GM21528 (cell line): ENCODE data around the gene MINDY4.

Source experiments
- ATAC-seq: cut with Tn5 transposase; IDR thresholded peaks from one replicate; pipeline ENCODE4 v1.9.1; 2021; ENCODE audit warnings: mild to moderate bottlenecking, moderate library complexity; ENCODE audit not compliant: unreplicated experiment, low FRiP score

MINDY4 gene

DNA sequence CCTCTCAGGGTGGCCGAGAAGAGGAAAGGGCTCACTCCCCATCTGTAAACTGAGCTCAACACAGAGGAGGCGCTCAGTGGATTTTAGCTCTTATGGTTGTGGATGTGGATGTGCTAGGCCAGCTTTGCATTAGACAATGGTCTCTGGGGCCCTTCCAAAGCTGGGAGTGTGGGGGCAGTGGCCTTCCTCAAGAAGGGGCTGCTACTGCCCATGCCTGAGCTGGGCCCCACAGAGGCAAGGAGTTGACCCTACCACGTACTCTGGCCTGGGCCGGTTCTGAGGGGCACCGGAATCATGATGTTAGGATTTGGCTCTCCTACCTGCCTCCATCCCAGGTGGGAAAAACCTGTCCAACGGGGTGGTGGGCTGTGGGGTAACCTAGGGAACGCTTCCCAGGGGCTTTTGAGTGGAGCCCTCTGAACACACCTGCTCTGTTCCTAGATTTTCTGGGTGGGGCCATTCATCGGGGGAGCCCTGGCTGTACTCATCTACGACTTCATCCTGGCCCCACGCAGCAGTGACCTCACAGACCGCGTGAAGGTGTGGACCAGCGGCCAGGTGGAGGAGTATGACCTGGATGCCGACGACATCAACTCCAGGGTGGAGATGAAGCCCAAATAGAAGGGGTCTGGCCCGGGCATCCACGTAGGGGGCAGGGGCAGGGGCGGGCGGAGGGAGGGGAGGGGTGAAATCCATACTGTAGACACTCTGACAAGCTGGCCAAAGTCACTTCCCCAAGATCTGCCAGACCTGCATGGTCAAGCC lies 152.0 kb downstream of the MINDY4 start:
- no peak for ATAC-seq

DNA sequence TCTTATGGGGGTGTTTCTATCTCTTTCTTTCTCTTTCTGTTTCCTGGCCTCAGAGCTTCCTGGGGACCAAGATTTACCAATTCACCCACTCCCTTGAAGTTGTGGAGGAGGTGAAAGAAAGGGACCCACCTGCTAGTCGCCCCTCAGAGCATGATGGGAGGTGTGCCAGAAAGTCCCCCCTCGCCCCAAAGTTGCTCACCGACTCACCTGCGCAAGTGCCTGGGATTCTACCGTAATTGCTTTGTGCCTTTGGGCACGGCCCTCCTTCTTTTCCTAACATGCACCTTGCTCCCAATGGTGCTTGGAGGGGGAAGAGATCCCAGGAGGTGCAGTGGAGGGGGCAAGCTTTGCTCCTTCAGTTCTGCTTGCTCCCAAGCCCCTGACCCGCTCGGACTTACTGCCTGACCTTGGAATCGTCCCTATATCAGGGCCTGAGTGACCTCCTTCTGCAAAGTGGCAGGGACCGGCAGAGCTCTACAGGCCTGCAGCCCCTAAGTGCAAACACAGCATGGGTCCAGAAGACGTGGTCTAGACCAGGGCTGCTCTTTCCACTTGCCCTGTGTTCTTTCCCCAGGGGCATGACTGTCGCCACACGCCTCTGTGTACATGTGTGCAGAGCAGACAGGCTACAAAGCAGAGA lies 152.7 kb downstream of the MINDY4 start:
- ATAC-seq, result no peak

DNA sequence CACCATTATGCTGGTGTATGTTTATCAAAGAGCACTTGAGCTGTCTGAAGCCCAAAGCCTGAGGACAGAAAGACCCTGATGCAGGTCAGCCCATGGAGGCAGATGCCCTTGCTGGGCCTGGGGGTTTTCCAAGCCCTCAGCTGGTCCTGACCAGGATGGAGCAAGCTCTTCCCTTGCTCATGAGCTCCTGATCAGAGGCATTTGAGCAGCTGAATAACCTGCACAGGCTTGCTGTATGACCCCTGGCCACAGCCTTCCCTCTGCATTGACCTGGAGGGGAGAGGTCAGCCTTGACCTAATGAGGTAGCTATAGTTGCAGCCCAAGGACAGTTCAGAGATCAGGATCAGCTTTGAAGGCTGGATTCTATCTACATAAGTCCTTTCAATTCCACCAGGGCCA lies 153.4 kb downstream of the MINDY4 start:
- no peak for ATAC-seq

DNA sequence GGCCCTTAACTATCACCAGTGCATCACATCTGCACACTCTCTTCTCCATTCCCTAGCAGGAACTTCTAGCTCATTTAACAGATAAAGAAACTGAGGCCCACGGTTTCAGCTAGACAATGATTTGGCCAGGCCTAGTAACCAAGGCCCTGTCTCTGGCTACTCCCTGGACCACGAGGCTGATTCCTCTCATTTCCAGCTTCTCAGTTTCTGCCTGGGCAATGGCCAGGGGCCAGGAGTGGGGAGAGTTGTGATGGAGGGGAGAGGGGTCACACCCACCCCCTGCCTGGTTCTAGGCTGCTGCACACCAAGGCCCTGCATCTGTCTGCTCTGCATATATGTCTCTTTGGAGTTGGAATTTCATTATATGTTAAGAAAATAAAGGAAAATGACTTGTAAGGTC lies 153.9 kb downstream of the MINDY4 start:
- no peak for ATAC-seq

DNA sequence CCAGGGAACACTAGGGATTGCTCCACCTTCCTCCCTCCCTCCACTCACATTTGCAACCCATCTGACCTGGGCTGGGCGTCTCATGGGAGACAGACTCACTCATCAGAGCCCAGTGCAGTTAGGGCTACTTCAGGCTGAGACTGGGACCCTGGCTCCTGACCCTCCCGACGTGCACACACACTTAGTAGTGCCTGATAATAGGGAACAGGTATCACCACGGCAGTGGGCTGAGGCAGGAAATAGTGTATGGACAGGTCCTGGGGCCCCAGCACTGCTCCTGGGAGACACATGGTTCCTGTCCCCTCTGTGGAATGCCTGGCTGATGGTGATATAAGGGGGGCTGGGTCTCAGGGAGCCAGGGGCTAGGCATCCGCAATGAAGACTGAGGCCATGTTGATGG lies 154.7 kb downstream of the MINDY4 start:
- no peak for ATAC-seq

DNA sequence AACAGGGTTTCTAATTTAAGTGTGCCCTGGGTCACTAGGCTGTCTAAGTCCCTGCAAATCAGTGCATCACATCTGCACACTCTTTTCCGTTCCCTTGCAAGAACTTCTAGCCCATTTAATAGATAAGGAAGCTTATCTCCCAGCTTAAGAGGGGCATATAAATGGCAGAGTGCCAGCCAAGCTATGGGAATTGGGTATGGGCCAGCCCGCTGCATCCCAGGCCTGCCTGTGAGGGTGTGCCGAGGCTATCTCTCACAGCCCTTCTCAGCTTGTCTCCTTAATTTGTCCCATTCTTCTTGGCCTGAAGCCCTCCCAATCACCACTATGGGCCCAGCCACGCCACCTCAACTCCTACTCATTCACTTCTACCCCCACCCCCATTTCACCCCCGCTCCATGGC lies 155.1 kb downstream of the MINDY4 start:
- ATAC-seq, result no peak

DNA sequence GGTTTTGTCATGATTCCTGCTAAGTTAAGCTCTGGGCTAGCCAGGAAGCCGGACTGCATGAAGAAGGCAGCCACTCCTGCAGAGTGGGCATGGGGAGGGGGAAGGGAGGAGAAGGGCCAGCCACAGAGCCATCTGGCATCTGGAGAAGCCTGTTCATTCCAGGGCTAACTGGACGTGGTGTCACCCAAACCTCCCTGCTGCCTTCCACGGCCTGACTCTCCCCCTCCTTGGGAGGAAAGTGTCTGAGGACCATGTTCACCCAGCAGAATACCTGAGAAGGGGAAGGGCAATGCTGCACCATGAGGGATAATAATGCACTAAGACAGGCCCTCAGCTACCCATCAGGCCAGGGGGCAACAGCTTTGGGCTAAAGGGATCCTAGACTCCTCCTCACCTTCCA lies 155.8 kb downstream of the MINDY4 start:
- no peak for ATAC-seq

DNA sequence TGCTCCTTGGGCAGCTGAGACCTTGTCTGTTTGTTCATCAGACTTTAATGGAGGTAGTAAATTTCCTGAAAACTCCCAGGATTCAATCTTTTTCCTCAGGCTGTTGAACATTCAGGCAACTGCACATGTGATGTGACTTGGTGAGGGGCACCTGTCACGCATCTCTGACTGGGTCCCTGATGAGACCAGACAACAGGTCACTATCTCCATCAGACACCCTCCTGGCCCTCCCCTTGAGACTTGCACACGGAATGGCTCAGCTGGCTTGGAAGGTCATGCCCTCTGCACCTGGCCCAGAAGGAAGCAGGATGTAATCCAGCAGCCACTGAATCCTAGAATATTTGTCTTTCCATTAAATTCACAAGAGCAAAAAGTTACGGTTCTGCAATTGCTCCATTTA lies 156.3 kb downstream of the MINDY4 start:
- ATAC-seq, result no peak

DNA sequence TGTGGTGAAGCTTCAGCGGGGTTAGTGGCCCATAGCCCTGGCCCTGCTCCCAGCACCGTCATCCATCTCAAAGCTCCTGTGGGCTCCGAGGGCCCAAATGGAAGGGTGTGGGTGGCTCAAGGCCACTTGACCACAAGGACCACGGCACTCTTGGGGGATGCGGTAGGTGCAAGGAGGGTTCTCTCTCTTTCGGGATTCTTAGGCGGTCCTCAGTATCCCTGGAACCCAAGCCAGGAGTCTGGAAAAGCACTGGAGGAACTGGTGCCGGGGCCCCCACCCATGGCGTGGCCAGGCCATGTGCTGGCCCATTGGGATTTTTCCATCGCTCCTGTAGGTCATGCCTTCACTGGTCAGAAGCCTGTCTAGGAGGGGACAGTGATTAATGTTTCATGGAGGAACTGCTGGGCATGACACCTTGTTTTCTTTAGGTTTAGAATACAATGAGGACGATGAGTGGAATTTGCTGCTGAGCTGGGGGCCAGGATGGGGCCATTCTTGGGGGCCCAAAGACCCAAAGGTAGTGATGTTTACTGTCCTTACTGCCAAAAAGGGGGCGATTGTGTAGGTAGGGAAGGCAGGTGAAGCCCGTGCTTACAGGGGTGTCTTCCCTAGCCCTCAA lies 157.1 kb downstream of the MINDY4 start:
- no peak for ATAC-seq

DNA sequence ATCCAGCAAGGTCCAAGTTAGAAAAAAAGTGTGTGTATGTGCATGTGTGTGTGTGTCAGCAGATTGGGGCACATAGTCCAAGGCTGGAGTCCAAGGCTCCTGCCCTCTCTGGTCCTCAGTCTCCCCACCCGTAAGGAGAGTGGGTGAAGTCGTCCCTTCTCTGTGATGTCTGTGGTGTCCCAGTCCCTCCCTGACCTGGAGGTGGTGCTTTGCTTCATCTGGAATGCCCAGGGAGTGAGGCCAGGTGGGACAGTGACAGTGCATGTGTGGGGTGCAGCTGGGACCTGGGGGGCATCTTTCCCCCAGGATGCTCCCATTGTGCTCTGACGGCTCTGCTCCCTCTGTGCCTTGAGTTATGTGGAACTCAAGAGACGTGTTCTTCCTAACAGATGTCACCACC lies 158.5 kb downstream of the MINDY4 start:
- ATAC-seq, result no peak

DNA sequence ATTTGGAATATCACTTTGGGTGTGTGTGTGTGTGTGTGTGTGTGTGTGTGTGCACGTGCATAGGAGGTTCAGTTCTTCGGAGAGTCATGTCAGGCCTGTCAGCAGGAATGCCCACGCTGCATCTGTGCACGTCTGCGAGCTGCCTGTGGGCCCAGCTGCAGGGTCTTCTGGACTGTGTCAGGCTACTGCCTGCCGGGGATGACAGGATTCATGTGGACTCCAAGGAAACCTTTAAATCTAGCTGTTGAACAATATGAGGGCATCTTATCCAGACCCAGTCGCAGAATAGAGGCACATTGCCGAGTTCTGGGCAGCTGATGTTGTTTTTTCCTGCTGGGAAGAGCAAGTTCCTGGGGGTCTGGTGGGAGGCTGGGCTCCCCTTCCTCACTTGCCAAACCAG lies 159.4 kb downstream of the MINDY4 start:
- ATAC-seq, result no peak

DNA sequence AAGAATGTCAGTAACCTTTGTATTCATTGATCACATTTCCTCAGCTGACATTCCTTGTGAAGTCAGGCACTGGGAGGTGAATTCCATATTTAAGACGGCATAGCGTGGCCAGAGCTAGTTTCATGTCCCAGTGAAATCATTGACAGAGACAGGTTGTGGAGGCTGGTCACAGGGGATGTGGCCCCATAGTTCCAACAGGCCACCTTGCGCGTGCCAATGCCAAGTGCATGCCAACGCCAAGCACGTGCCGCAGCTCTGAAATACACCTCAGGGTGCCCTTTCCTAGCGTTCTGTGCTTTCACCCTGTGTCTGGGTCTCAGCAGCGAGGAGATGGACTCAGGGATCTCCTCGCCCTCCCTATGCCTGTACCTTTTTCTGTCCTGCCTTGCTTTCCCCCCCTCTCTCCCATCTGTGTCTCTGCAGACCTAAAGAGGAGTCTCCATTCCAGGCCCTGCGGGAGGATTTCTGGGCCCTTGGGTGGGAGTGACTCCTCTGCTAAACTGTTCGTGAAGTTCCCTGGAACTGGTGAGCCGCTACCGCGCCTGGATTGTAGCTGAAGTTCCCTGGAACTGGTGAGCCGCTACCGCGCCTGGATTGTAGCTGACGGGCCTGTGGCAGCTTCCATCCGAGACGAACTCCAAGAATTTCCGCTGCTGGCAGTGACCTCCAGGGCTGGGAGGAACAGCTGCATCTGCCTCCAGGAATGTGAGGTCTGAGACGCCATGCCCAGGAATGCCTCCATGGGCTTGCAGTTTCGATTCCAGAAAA lies 160.1 kb downstream of the MINDY4 start:
- ATAC-seq, result no peak

DNA sequence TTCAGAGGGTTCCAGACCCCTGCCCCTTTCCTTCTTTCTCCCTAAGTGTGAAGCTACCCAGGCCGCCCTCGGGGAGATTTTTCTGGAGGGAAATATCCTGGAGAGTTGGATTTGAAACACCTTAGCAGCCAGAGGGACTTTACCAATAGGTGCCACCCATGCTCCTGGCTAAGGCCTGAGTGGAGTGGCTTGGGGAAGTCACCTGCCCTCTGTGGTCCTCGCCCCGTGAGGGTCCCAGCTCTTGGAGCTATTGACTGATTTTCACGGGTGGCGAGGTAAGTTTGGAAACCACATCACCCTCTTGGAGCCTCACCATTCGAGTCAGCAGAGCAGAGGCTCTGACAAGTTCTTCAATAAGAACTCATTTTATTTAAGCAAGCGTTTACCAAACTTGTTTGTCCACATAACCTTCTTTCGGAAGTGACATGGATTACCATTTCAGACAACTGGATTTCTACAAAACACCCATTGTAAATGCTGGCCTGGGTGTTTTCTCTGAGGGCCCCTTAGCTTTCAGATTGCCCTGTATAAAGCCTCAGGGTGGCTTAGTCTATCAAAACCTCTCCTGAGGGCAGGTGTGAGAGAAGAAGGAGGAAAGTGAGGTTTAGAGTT lies 160.8 kb downstream of the MINDY4 start:
- no peak for ATAC-seq

DNA sequence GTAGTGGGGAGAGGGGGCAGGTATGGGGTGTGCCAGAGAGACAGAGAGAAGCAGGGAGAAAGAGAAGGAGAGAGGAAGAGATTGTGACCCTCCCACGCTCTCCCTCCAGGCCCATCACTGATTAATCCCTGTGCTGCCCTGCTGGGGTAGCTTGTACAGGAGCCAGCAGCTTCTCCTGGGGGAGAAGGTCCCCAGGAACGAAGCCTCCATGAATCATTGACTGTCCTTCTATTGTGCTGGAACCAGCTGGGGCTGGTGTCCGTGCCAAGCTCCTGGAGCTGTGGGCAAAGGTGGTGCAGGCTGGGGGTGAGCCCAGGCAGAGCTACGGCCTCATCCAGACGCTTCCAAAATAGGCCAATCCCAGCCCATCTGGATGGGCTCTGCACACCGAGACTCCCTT lies 161.3 kb downstream of the MINDY4 start:
- no peak for ATAC-seq

DNA sequence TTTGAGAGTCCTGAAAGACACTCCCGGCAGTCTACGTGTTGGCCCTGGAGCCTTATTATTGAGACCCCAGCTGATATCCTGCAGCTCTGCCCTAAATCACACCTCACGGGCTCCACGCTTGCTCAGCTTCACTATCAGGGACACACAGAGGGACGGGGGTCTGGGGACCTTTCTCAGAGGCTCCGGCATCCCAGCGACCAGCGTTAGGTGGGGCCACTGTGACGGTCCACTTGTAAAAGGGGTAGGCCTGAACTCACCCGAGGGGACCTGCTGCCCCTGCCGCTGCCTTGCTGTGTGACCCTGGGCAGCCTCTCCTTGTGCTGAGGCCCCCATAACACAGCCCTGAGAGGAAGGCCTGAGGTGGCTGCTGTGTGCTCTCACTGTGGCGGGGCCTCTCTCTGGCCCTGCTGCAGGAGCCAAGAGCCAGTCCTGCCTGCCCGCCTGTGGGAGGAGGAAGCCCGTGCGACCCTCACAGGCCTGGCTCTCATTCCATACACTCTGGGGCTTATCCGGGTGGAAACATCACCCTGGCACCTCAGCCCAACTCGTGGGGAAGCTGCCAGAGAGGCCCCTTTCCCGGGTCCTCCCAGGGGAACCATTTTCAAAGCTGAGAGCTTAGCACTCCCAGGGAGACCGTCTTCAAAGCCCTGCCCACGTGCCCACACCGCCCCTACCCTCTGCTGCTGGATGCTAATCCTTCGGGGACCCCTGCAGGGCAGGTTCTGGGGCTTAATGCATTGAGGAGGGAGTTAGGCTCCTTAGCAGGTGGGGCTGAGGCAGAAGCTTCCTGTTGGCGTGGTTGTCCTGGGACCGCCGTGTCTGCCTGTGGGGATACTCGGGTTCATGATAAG lies 162.1 kb downstream of the MINDY4 start:
- ATAC-seq, result no peak

DNA sequence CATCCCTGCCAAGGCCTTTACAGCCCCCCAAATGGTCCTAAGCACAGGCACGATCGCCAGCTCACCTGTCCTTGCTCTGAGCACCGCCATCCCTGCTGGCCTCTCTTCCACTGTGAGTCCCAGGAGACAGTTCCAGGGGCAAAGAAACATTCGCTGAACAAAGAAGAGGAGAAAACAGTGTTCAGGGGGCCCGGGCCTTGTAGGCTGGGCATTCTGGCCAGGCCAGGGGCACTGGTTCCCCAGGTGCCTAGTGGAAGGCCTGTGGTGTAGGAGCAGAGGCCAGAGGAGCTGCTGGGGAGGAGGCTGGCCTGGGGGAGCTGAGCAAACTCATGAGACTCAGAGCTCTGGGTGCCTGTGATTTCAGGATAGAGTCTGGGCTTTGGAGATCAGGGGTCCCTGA lies 163.0 kb downstream of the MINDY4 start:
- ATAC-seq, result no peak

DNA sequence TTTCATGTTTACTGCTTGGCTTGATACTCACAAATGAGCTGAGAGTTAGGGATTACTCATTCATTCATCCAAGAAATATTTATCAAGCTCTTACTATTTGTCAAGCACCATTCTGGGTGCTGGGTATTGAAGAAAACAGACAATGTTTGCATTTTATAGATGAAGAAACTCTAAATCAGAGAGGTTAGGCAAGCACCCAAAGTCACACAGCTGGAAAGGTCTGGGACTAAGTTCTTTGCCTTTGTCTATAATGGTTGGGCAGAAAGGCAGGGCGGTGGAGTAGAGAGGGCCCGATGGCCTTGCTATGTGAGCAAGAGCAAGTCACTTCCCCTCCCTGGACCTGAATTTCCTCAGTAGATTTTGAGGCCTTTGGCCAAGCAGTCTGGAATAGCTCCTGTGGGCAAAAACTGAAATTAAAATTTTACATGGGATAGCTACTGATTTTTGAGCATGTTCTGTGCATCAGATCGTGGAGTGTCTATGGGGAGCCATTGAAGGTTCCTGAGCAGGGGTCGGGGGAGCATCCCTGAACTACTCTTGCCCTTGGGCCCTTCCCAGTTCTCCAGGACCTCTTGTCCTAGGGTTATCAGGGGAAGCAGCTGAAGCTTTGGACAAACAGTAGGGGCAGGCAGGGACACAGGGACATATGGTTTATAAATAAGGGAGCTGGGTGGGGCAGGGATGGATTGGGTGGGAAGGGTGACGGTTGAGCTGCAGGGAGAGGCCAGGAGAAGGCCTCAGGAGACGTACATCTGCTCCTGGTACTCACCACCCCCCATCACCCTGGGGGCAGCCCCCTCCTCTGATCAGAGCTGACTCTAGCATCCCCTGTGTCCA lies 163.7 kb downstream of the MINDY4 start:
- ATAC-seq, result no peak

DNA sequence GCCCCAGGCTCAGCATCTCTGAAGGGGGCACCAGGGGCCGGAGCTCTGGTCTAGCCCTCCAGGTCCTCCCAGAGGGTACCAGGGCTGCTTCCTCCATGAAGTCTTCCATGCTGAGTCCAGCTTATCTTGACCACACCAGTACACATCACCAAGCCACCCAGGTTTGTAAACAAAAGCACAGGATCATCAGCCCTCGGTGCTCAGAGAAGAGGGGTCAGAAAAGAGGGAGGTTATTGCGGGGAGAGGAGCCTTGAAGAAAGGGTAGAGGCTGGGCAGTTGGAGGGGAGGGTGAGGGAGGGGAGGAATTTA lies 164.3 kb downstream of the MINDY4 start:
- ATAC-seq, result no peak

DNA sequence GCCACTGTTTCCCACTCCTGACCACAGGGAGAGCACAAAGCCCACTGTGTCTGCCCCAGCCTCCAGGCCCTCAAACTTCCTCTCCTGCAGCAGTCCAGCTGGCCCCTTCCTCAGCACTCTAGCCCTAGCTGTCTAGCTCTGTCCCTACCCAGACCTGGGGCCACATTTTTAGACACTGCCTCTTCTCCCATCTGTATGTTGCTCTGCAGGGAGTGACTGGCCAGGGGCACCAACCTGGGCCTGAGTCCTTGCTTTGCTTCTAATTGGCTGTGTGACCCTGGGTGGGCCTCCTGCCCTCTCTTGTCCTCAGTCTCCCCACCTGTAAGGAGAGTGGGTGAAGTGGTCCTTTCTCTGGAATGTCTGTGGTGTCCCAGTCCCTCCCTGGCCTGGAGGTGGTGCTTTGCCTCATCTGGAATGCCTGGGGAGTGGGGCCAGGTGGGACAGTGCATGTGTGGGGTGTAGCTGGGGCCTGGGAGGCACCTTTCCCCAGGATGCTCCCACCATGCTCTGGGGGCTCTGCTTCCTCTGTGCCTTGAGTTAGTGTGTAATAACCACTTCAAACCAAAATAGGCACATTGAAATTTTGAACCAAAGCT lies 165.5 kb downstream of the MINDY4 start:
- ATAC-seq, result no peak
